Adrenal gland (tissue), 12 donors: Measurements from ENCODE around the gene GXYLT2. TPM values are rescaled to one million over a fixed set of nuclear protein-coding genes. Genes with fewer than 3 reads are reported as not detected.

Source experiments
- DNase-seq, 7 donors: peaks; one replicate each; pipeline ENCODE4 v3.0.0-alpha.2; 2019 to 2020
- H3K27ac ChIP-seq, 5 donors: fragments of 200-600 bp; sonication (generic) in 4 of 5; 1 replicate in 3 of 5; 2 replicates in 2 of 5; pipeline versions ENCODE4 v1.5.1 to v1.8.0; 2016 to 2020; ENCODE audit warnings: mild to moderate bottlenecking in 1 of 5
- H3K27me3 ChIP-seq: fragments of 200-600 bp; 2 replicates; pipeline ENCODE4 v1.8.0; 2021
- H3K36me3 ChIP-seq, 2 donors: fragments of 200-600 bp; replicated peaks in 1 of 2; 1 replicate in 1 of 2; 2 replicates in 1 of 2; pipeline versions ENCODE4 v1.5.1 to v1.8.0; 2018 to 2022
- H3K4me1 ChIP-seq, 2 donors: fragments of 200-600 bp; replicated peaks in 1 of 2; 1 replicate in 1 of 2; 2 replicates in 1 of 2; pipeline versions ENCODE4 v1.5.1 to v1.8.0; 2018 to 2021
- H3K4me3 ChIP-seq, 4 donors: fragments of 200-600 bp; sonication (generic) in 3 of 4; one replicate each; pipeline ENCODE4 v1.5.1; 2016 to 2018
- H3K9me3 ChIP-seq, 3 donors: fragments of 200-600 bp; sonication (generic) in 1 of 3; replicated peaks in 1 of 3; 1 replicate in 2 of 3; 2 replicates in 1 of 3; pipeline versions ENCODE4 v1.5.1 to v1.8.0; 2016 to 2021
- POLR2A ChIP-seq, 2 donors: fragments of 450-650 bp; IDR thresholded peaks; one replicate each; pipeline ENCODE4 v1.6.1; 2017; ENCODE audit warnings: antibody characterized with exemption in 2 of 2, mild to moderate bottlenecking in 2 of 2, moderate library complexity in 1 of 2
- WGBS, 4 donors: extraction: QIAGEN DNeasy Blood & Tissue Kit in 2 of 4; methylation state at CpG; one replicate each; pipeline versions ENCODE4 v1.1.5 to v1.1.7; 2013 to 2017; 5-methylcytosine and 5-hydroxymethylcytosine counted together
- intact Hi-C, 2 donors: fragments of 100-400 bp; cut with DNase I; formaldehyde crosslinking; loops; one replicate each; pipeline versions ENCODE4 v1.14.1 to v1.15.0; 2022 to 2023
- polyA plus RNA-seq, 3 donors: library from polyadenylated mRNA; stranded (reverse); fragments of 200-250 nt in 2 of 3; fragments of 350-450 nt in 1 of 3; fragmentation: Illumina TruSeq in 1 of 3; extraction: RNeasy Lipid Tissue Mini Kit (QIAGEN cat#74804) in 1 of 3; gene quantifications; one replicate each; pipeline ENCODE4 v1.2.3, GENCODE V29; 2013 to 2014
- total RNA-seq, 9 donors: library from RNA; depleted of rRNA in 4 of 9; stranded (reverse); fragments of >200 nt in 4 of 9; fragments of 120-200 nt in 1 of 9; fragmentation: NEBNext Ultra II Directional in 1 of 9; extraction: Animal tissue kit (Norgen Biotek cat#: 25700) in 1 of 9; gene quantifications; one replicate each; pipeline versions ENCODE4 v1.1.0 to v1.2.4, GENCODE V29; 2013 to 2023
- TF ChIP-seq, protein P1 (sequence below), 6 experiments: fragments of 450-650 bp in 4 of 6; fragments of 200-600 bp in 2 of 6; sonication (generic) in 1 of 6; IDR thresholded peaks; 1 replicate in 5 of 6; 2 replicates in 1 of 6; pipeline versions ENCODE4 v1.5.1 to v1.8.0; 2016 to 2021; ENCODE audit warnings: antibody characterized with exemption in 6 of 6, mild to moderate bottlenecking in 2 of 6, moderate library complexity in 1 of 6
- donor health status: healthy with polysubstance abuse.
- donor health status: Bipolar disorder and iron deficiency.
- donor health status: DM: yes; HTN: yes; CAD: no.
- donor health status: DM: no; HTN: no; CAD: no.
- donor health status: DM: no; HTN: no; CAD: no.
- donor health status: DM: yes; HTN: yes; CAD: no.

The GXYLT2 gene
- total and polyA plus RNA-seq, 12 donors: 1.9 to 32.5 (median 16.5) TPM

DNA sequence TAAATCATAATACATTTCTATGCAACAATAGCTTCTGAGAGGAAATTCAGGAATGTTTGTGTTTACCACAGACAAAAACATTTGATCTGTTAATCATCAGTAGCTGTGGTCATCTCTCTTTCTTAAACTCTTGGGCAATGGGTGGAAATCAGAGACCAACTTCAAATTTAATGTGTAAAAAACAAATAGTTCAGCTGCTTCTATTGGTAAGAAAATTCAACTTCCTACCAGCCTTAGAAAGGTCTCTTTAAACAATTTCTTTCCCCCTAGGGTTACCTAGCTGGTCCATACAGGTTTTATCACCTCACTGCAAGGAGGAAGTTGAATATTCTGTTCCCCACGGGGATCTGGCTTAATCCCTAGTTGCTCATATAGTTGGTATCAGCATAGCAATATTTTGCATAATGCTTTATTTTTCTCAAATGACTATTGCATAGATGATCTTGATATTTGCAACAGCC, 88.5 kb downstream of the GXYLT2 start:
- H3K27me3 ChIP-seq: no peaks in the 10 kb centered on the region
- H3K4me3 ChIP-seq: no peak overlapping the region
- no peaks in the 10 kb centered on the region for H3K4me1 ChIP-seq
- 67 to 87% (median 70%) methylated on average over 1 of the region's 1 CpG for whole genome bisulfite sequencing, 4 donors
- H3K27ac ChIP-seq: no peak overlapping the region
- TF ChIP-seq, protein P1, sequence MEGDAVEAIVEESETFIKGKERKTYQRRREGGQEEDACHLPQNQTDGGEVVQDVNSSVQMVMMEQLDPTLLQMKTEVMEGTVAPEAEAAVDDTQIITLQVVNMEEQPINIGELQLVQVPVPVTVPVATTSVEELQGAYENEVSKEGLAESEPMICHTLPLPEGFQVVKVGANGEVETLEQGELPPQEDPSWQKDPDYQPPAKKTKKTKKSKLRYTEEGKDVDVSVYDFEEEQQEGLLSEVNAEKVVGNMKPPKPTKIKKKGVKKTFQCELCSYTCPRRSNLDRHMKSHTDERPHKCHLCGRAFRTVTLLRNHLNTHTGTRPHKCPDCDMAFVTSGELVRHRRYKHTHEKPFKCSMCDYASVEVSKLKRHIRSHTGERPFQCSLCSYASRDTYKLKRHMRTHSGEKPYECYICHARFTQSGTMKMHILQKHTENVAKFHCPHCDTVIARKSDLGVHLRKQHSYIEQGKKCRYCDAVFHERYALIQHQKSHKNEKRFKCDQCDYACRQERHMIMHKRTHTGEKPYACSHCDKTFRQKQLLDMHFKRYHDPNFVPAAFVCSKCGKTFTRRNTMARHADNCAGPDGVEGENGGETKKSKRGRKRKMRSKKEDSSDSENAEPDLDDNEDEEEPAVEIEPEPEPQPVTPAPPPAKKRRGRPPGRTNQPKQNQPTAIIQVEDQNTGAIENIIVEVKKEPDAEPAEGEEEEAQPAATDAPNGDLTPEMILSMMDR (IDR thresholded peaks at IDR 0.05): no peak
- TF ChIP-seq POLR2A (IDR thresholded peaks at IDR 0.05): no peak
- intact Hi-C loops: no loop called here
- no peaks in the 10 kb centered on the region for H3K9me3 ChIP-seq
- H3K36me3 ChIP-seq: no peaks in the 10 kb centered on the region
- no peak for DNase-seq

DNA sequence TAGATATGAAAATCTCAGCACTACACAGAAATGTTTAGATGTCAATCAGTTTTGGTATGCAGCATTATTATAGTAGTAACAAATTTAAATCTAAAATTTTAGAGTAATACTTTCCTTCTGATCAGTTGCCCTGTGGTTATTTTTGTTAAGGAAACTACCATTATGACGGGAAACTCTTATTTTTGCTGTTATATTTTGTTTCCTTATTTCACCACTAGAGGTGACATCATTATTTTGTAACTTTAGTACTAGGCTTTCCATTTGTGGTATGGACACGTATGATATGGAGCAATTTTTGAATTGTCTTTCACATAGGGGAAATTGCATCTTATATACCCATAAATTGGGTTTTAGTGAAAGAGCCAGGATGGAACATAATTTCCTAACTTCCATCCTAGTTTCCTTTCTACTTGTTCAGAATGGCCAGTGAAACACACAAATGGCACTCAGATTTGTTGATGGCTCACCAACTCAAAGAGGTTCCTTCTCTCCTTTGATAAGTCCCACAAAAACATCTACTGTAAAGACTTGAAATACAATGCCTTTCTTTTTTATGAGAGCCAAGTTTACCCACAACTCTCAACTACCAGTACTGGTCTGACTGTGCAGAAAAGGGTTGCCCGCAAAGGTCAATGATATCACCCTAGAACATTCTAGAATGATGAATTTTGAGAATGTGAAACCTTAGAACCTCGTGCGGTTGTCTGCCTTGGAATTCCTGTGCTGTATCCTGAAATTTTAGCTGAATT, 89.4 kb downstream of the GXYLT2 start:
- H3K4me1 ChIP-seq: no peaks in the 10 kb centered on the region
- H3K27me3 ChIP-seq: no peaks in the 10 kb centered on the region
- TF ChIP-seq, protein P1 (IDR thresholded peaks at IDR 0.05): peak in 4 of 6 experiments; percentile 5 to 20 (median 14)
- no peak for TF ChIP-seq POLR2A (IDR thresholded peaks at IDR 0.05)
- no peaks in the 10 kb centered on the region for H3K9me3 ChIP-seq
- H3K36me3 ChIP-seq: no peaks in the 10 kb centered on the region
- intact Hi-C loops: no loop called here
- no peak overlapping the region for H3K27ac ChIP-seq
- no peak for DNase-seq
- WGBS, 4 donors: 81 to 87% (median 86%) methylated on average over 5 of the region's 5 CpGs
- H3K4me3 ChIP-seq: no peak overlapping the region

DNA sequence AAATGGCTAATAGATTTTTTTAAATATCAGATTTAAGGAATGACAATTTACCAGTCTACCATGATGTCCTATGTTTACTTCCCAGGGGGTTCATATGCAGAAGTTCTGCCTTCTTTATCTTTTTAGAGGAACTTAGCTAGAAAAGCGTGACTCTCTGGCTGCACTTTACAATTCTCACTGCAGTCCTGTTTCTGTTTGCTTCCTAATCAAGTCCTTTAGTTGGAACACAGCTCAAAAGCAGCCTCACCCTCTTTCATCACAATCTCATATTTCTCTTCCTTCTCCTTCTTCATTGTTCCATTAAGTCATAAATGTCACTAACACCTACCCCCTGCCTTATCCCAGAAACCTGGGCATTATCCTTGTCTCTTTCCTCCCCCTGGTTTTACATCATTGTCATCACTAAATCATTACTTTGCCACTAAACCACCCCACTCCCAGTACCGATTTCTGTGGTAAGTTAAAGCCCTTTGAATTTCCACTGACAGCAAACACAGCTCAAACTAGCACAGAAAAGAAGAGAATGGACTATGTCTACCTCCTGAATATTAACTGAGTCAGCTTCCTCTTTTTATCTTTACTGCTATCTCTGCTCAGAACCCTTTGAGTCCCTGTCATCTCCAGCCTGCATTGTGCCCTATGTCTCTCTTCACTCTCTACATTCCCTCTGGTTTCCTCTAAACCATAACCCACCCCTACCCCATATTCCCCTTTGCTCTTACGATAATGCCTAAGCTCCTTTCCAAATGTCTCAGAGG, 94.9 kb downstream of the GXYLT2 start:
- DNase-seq: no peak
- intact Hi-C loops: no loop called here
- TF ChIP-seq, protein P1 (IDR thresholded peaks at IDR 0.05): no peak
- WGBS, 4 donors: 80 to 92% (median 87%) methylated on average over 3 of the region's 3 CpGs
- Histone ChIP-seq H3K27me3 (no peaks in the 10 kb centered on the region), H3K4me3 (no peak overlapping the region), H3K9me3 (no peaks in the 10 kb centered on the region), H3K27ac (no peak overlapping the region), H3K4me1 (no peaks in the 10 kb centered on the region), H3K36me3 (no peaks in the 10 kb centered on the region)

DNA sequence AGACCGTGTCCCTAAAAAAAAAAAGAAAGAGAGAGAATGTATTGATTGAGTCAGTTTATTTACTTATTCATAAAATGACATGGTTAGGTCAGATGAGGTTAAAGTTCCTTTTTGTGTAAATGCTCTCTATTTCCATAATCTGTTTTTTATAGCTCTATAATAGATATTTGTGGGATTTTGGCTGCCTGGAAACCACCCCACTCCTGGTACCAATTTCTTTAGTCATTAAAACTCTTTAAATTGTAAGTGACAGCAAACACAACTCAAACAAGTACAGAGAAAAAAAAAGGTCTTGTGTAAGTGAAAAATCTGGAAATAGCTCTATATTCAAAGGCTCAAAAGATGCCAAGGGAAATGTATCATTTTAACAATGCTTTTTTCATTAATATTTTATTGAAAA, 97.7 kb downstream of the GXYLT2 start:
- no peaks in the 10 kb centered on the region for H3K4me1 ChIP-seq

More for the DNA sequence above, 97.7 kb downstream of the GXYLT2 start:
- no peaks in the 10 kb centered on the region for H3K27me3 ChIP-seq
- H3K36me3 ChIP-seq: no peaks in the 10 kb centered on the region
- 90 to 100% (median 94%) methylated on average over 1 of the region's 1 CpG for WGBS, 4 donors
- intact Hi-C loops: no loop called here
- H3K9me3 ChIP-seq: no peaks in the 10 kb centered on the region
- H3K27ac ChIP-seq: no peak overlapping the region
- H3K4me3 ChIP-seq: no peak overlapping the region
- TF ChIP-seq, protein P1 (IDR thresholded peaks at IDR 0.05): no peak
- no peak for TF ChIP-seq POLR2A (IDR thresholded peaks at IDR 0.05)
- DNase-seq: no peak
